Right lobe of liver (tissue), 6 donors: ENCODE results near the gene WDR88. TPM values are rescaled to one million over a fixed set of nuclear protein-coding genes. Genes with fewer than 3 reads are reported as not detected.

ENCODE experiments used
- ATAC-seq, 4 donors: fragments of 200-7000 bp; cut with Tn5 transposase; one replicate each; pipeline ENCODE4 v1.9.1; 2020; ENCODE audit warnings: mild to moderate bottlenecking in 4 of 4, moderate library complexity in 4 of 4
- DNase-seq, 3 donors: peaks; one replicate each; pipeline ENCODE4 v3.0.0-alpha.2; 2020
- H3K27ac ChIP-seq, 3 donors: fragments of 200-600 bp; one replicate each; pipeline ENCODE4 v1.8.0; 2022
- H3K27me3 ChIP-seq, 2 donors: fragments of 200-600 bp; one replicate each; pipeline ENCODE4 v1.8.0; 2022
- H3K36me3 ChIP-seq, 4 donors: fragments of 200-600 bp; sonication (generic) in 1 of 4; one replicate each; pipeline versions ENCODE4 v1.5.1 to v1.8.0; 2017 to 2022; ENCODE audit warnings: control low read depth in 1 of 4
- H3K4me1 ChIP-seq, 4 donors: fragments of 200-600 bp; sonication (generic) in 1 of 4; one replicate each; pipeline versions ENCODE4 v1.5.1 to v1.8.0; 2017 to 2022; ENCODE audit warnings: control low read depth in 1 of 4
- H3K4me3 ChIP-seq, 3 donors: fragments of 200-600 bp; one replicate each; pipeline ENCODE4 v1.8.0; 2022
- H3K9me3 ChIP-seq, 4 donors: fragments of 200-600 bp; sonication (generic) in 1 of 4; one replicate each; pipeline versions ENCODE4 v1.5.1 to v1.8.0; 2017 to 2022; ENCODE audit warnings: control low read depth in 1 of 4
- CTCF ChIP-seq, 4 donors: fragments of 200-600 bp in 3 of 4; fragments of 450-650 bp in 1 of 4; IDR thresholded peaks; one replicate each; pipeline versions ENCODE4 v1.5.1 to v1.8.0; 2016 to 2022; ENCODE audit warnings: antibody characterized with exemption in 4 of 4, mild to moderate bottlenecking in 2 of 4
- POLR2A ChIP-seq: fragments of 450-650 bp; IDR thresholded peaks from one replicate; pipeline ENCODE4 v1.6.1; 2017; ENCODE audit warnings: antibody characterized with exemption, mild to moderate bottlenecking
- WGBS: methylation state at CpG from one replicate; pipeline ENCODE4 v1.1.6; 2018; ENCODE audit warnings: low coverage, low lambda C conversion rate; ENCODE audit not compliant: insufficient coverage; ENCODE audit errors: missing lambda C conversion rate; 5-methylcytosine and 5-hydroxymethylcytosine counted together
- intact Hi-C, 2 donors: fragments of 100-400 bp; cut with DNase I; formaldehyde crosslinking; loops; one replicate each; pipeline versions ENCODE4 v1.11.2 to v1.14.1; 2022
- total RNA-seq, 6 experiments: library from RNA; depleted of rRNA in 2 of 6; stranded (reverse); fragments of >200 nt in 2 of 6; fragmentation: NEBNext Ultra II Directional in 3 of 6; extraction: Animal tissue kit (Norgen Biotek cat#: 25700) in 3 of 6; gene quantifications; one replicate each; pipeline versions ENCODE4 v1.1.0 to v1.2.4, GENCODE V29; 2016 to 2023
- donor health status: DM: no; HTN: yes; CAD: no.
- donor health status: DM: no; HTN: no; CAD: no.
- donor health status: DM: no; HTN: no; CAD: no.
- donor health status: DM: no; HTN: yes; CAD: no.
- donor health status: DM: no; HTN: yes; CAD: no.

Gene WDR88
- total RNA-seq, 6 experiments from 2014 or later, result not detected

- WGBS, result 100% methylated on average over 1 of the region's 6 CpGs
- intact Hi-C loops, result no loop called here
- Histone ChIP-seq H3K9me3 (no peaks in the 10 kb centered on the region), H3K36me3 (no peaks in the 10 kb centered on the region), H3K4me1 (peaks cover 0 to 6% (median 0%) of the 10 kb centered on the region in 4 donors), H3K27me3 (no peaks in the 10 kb centered on the region), H3K27ac (no peak overlapping the region), H3K4me3 (no peak overlapping the region)
- peak in 1 of 3 donors; percentile 5 for DNase-seq
- no peak for ATAC-seq
- no peak for TF ChIP-seq CTCF (IDR thresholded peaks at IDR 0.05)
- no peak for TF ChIP-seq POLR2A
Observed at GRCh38 chr19:33191501-33191900, 59.6 kb downstream of the WDR88 start.

- DNase-seq (peak in 1 of 3 donors; percentile 8), ATAC-seq (no peak)
- intact Hi-C loops, result no loop called here
- Histone ChIP-seq H3K36me3 (no peaks in the 10 kb centered on the region), H3K27me3 (no peaks in the 10 kb centered on the region), H3K4me3 (no peak overlapping the region), H3K9me3 (no peaks in the 10 kb centered on the region), H3K4me1 (peaks cover 0 to 6% (median 0%) of the 10 kb centered on the region in 4 donors), H3K27ac (no peak overlapping the region)
- WGBS, result 68% methylated on average over 7 of the region's 7 CpGs
- TF ChIP-seq POLR2A, result no peak
- TF ChIP-seq CTCF (IDR thresholded peaks at IDR 0.05), result peak in 1 of 4 donors; percentile 22
Observed at GRCh38 chr19:33192010-33192409, 60.1 kb downstream of the WDR88 start.

- no peak for TF ChIP-seq POLR2A
- no peak for TF ChIP-seq CTCF (IDR thresholded peaks at IDR 0.05)
- Histone ChIP-seq H3K4me1 (peaks cover 0 to 6% (median 0%) of the 10 kb centered on the region in 4 donors), H3K36me3 (no peaks in the 10 kb centered on the region), H3K27me3 (no peaks in the 10 kb centered on the region), H3K27ac (no peak overlapping the region), H3K9me3 (no peaks in the 10 kb centered on the region), H3K4me3 (peak overlapping the region in 1 of 3 donors; percentile 9)
- ATAC-seq (no peak), DNase-seq (peak in 2 of 3 donors; percentile 8 to 44)
- WGBS, result 82% methylated on average over 7 of the region's 8 CpGs
- intact Hi-C loops, result no loop called here
Observed at GRCh38 chr19:33193269-33193864, 61.5 kb downstream of the WDR88 start.

GRCh38 chr19:33193865-33194362 is 62.0 kb downstream of the WDR88 start, which contains the start of gene LRP3:
Gene LRP3 (plus strand): TSS chr19:33194330. CDS start chr19:33194786, 456 bp downstream.
- 7% methylated on average over 20 of the region's 50 CpGs for WGBS
- intact Hi-C loops, result no loop called here
- H3K4me3 ChIP-seq, result peak within 1 kb of the TSS; percentile 67 to 70 (median 69)
- no peaks in the 10 kb centered on the region for H3K27me3 ChIP-seq
- H3K36me3 ChIP-seq, result no peaks in the 10 kb centered on the region
- peaks cover 0 to 6% (median 0%) of the 10 kb centered on the region in 4 donors for H3K4me1 ChIP-seq
- ATAC-seq (peak; percentile 60 to 78 (median 68)), DNase-seq (peak in 2 of 3 donors; percentile 75 to 81)
- no peaks in the 10 kb centered on the region for H3K9me3 ChIP-seq
- no peak for TF ChIP-seq CTCF (IDR thresholded peaks at IDR 0.05)
- TF ChIP-seq POLR2A, result no peak
- peak within 1 kb of the TSS in 2 of 3 donors; percentile 31 to 68 for H3K27ac ChIP-seq
